HG02642 (cell line): ENCODE results near the gene INMT.
"Not testable (repeated sequence)": the region's sequence is repeated elsewhere in the genome, so short reads cannot be mapped to it uniquely, and the experiment has no call there.

Experiments used
- ATAC-seq: cut with Tn5 transposase; IDR thresholded peaks from one replicate; pipeline ENCODE4 v1.9.1; 2021; ENCODE audit warnings: mild to moderate bottlenecking; ENCODE audit not compliant: unreplicated experiment, poor library complexity

Gene INMT

GRCh38 chr7:30751696-30752273 is at the start of gene INMT:
TSS of gene INMT (plus strand) at chr7:30752135. CDS start at chr7:30752151, 16 bp downstream.
- no peak for ATAC-seq

- no peak for ATAC-seq
Observed at GRCh38 chr7:30702200-30702599, 49.7 kb upstream of the INMT start.

GRCh38 chr7:30703756-30704155 is 48.2 kb upstream of the INMT start:
- no peak for ATAC-seq

- no peak for ATAC-seq
Observed at GRCh38 chr7:30705008-30705407, 46.9 kb upstream of the INMT start.

- ATAC-seq: no peak
Observed at GRCh38 chr7:30705596-30705995, 46.3 kb upstream of the INMT start.

- no peak for ATAC-seq
Observed at GRCh38 chr7:30706316-30706715, 45.6 kb upstream of the INMT start.

- ATAC-seq: no peak
Observed at GRCh38 chr7:30706908-30707307, 45.0 kb upstream of the INMT start.

GRCh38 chr7:30707391-30708357 is 44.3 kb upstream of the INMT start:
- ATAC-seq: no peak

- no peak for ATAC-seq
Observed at GRCh38 chr7:30708412-30708811, 43.5 kb upstream of the INMT start.

- no peak for ATAC-seq
Observed at GRCh38 chr7:30708983-30709382, 43.0 kb upstream of the INMT start.

- no peak for ATAC-seq
Observed at GRCh38 chr7:30709549-30709948, 42.4 kb upstream of the INMT start.

GRCh38 chr7:30710669-30711068 is 41.3 kb upstream of the INMT start:
- no peak for ATAC-seq

GRCh38 chr7:30713392-30713791 is 38.5 kb upstream of the INMT start:
- no peak for ATAC-seq

GRCh38 chr7:30714129-30714528 is 37.8 kb upstream of the INMT start:
- no peak for ATAC-seq

GRCh38 chr7:30717181-30717580 is 34.8 kb upstream of the INMT start:
- no peak for ATAC-seq

- not testable (repeated sequence) for ATAC-seq
Observed at GRCh38 chr7:30719434-30719833, 32.5 kb upstream of the INMT start.

- no peak for ATAC-seq
Observed at GRCh38 chr7:30721211-30721610, 30.7 kb upstream of the INMT start.

GRCh38 chr7:30722187-30722586 is 29.7 kb upstream of the INMT start:
- ATAC-seq: no peak

GRCh38 chr7:30722671-30723070 is 29.3 kb upstream of the INMT start:
- ATAC-seq: no peak

GRCh38 chr7:30723776-30724175 is 28.2 kb upstream of the INMT start:
- ATAC-seq: no peak

- no peak for ATAC-seq
Observed at GRCh38 chr7:30726296-30727006, 25.5 kb upstream of the INMT start.
